AG10803 (cell line): ENCODE measurements around the gene HACD3.
"Not testable (repeated sequence)": the region's sequence is repeated elsewhere in the genome, so short reads cannot be mapped to it uniquely, and the experiment has no call there.

Experiments
- DNase-seq: peaks from one replicate; pipeline ENCODE4 v3.0.0; 2010; ENCODE audit warnings: low read depth
- H3K4me3 ChIP-seq: 2 replicates; pipeline ENCODE4 v1.5.1; 2011; ENCODE audit warnings: mild to moderate bottlenecking, low read length, control low read depth
- TF ChIP-seq, protein P1 (sequence below): conservative IDR thresholded peaks from 2 replicates; pipeline ENCODE4 v1.5.1; 2011; ENCODE audit warnings: mild to moderate bottlenecking, low read length, control low read depth, inconsistent platforms

The HACD3 gene

DNA sequence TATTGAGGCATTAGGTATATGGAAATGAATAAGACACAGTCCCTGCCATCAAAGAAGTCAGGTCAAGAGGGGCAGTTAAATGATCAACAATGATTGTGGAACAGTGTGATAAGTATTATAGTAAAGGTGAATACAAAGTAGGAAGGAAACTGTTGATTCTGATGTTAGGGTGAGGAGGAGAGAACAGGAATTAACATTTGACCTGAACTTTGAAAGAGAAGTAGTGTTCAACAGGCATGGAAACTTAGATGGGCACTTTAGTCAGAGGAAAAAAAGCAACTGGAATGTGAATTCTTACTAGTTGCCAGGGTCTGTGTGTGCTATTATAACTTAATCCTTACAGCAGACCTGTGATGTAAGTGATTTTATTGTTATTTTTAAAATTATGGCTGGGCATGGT lies 17.6 kb downstream of the HACD3 start:
- TF ChIP-seq, protein P1, sequence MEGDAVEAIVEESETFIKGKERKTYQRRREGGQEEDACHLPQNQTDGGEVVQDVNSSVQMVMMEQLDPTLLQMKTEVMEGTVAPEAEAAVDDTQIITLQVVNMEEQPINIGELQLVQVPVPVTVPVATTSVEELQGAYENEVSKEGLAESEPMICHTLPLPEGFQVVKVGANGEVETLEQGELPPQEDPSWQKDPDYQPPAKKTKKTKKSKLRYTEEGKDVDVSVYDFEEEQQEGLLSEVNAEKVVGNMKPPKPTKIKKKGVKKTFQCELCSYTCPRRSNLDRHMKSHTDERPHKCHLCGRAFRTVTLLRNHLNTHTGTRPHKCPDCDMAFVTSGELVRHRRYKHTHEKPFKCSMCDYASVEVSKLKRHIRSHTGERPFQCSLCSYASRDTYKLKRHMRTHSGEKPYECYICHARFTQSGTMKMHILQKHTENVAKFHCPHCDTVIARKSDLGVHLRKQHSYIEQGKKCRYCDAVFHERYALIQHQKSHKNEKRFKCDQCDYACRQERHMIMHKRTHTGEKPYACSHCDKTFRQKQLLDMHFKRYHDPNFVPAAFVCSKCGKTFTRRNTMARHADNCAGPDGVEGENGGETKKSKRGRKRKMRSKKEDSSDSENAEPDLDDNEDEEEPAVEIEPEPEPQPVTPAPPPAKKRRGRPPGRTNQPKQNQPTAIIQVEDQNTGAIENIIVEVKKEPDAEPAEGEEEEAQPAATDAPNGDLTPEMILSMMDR = no peak
- no peak overlapping the region for H3K4me3 ChIP-seq
- DNase-seq = no peak

- not testable (repeated sequence) for DNase-seq, H3K4me3 ChIP-seq
These were observed 19.0 kb downstream of the HACD3 start for GRCh38 chr15:65549288-65549687.

GRCh38 chr15:65550681-65551098 lies 20.4 kb downstream of the HACD3 start:
- H3K4me3 ChIP-seq = no peak overlapping the region
- TF ChIP-seq, protein P1 = no peak
- peak; percentile 15 for DNase-seq

DNA sequence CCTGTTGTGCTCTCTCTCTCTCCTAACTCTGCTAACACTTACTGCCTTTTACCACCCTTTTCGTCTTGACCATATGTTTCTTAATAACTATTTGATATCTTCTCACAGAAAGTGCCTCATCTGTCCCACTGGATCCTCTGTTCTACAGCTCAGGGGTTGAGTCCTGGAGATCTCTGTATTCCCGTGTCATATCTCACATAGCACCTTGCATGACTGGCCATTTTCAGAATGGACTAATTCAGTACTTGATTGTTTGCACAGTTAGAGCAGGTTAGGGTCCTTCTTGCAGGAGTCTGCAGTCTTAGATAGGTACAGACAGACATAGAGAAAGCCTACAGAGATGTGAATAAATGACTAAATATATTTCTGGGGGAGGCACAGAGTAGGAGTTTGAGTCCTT lies 20.9 kb downstream of the HACD3 start:
- TF ChIP-seq, protein P1 = no peak
- DNase-seq = no peak
- no peak overlapping the region for H3K4me3 ChIP-seq

DNA sequence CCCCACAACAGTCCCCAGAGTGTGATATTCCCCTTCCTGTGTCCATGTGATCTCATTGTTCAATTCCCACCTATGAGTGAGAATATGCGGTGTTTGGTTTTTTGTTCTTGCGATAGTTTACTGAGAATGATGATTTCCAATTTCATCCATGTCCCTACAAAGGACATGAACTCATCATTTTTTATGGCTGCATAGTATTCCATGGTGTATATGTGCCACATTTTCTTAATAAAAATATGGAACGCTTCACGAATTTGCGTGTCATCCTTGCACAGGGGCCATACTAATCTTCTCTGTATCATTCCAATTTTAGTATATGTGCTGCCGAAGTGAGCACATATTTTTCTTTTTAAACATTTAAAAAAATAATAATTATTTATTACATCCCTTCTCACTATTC lies 22.6 kb downstream of the HACD3 start:
- not testable (repeated sequence) for H3K4me3 ChIP-seq, DNase-seq

- TF ChIP-seq, protein P1 = no peak
- H3K4me3 ChIP-seq = no peak overlapping the region
- DNase-seq = no peak
These were observed 23.4 kb downstream of the HACD3 start for GRCh38 chr15:65553691-65554090.

DNA sequence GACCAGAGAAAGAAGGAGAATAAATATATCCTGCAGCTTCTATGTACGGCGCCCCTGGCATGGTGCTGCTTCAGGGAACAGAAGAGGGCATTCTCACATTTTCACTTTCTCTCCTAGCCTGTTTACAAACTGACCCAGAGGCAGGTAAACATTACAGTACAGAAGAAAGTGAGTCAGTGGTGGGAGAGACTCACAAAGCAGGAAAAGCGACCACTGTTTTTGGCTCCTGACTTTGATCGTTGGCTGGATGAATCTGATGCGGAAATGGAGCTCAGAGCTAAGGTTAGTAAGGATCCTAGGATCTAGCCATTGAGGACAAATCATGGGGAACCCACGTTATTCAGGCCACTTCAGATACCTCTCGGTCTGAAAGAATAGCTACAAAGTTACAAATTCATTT lies 26.4 kb downstream of the HACD3 start:
- DNase-seq = no peak
- TF ChIP-seq, protein P1 = no peak
- H3K4me3 ChIP-seq = no peak overlapping the region

- peak; percentile 25 for DNase-seq
- TF ChIP-seq, protein P1 = no peak
These were observed 28.1 kb downstream of the HACD3 start for GRCh38 chr15:65558336-65558735.

More at GRCh38 chr15:65558336-65558735, 28.1 kb downstream of the HACD3 start:
- H3K4me3 ChIP-seq = no peak overlapping the region
